ENCODE results near the gene RPL29.

Gene RPL29

DNA sequence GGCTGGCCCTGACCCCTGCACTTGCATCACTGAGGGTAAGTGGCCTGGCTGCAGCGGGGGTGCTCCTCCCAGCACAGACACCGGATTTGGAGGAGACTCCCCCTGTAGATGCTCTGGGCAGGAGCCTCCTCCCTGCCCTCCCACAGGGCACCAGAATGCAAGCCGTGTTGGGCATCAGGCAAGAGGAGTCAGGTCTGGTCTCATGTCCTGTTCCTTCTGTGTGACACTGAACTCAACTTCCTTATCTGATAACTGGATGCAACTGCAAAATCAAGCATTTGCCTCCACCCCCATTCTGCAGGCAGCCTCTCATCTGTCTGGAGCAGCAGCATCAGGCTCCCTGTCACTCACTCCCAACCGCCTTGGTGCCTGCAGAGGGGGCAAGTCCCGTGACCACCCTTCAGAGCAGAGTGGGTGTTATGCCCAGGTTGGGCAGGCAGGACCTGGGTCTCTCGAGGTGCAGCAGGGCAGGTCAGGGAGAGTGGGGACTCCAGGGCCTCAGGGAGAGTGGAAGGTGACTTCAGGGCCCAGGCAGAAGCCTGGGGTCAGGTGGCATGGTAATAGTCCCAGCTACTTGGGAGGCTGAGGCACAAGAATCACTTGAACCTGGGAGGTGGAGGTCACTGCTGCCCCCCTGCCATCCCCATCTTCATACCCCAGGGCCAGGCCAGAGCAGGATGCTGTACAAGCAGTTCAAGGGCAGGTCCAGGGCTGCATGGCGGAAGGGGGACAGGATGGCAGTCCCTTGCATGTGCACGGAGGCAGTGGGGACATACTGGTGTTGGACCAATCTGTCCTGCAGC is 10.5 kb upstream of the RPL29 start:
- Histone ChIP-seq H3K36me3 (no peaks in the 10 kb centered on the region), H3K27me3 (ENCODE audit: insufficient read depth, low read depth, severe bottlenecking) (peaks cover 2% of the 10 kb centered on the region), H3K27ac (peak overlapping the region; percentile 61), H3K4me3 (ENCODE audit: low read depth, low read length) (peak overlapping the region; percentile 27), H3K9me3 (ENCODE audit: severe bottlenecking) (no peaks in the 10 kb centered on the region)
- TF ChIP-seq, protein P1, sequence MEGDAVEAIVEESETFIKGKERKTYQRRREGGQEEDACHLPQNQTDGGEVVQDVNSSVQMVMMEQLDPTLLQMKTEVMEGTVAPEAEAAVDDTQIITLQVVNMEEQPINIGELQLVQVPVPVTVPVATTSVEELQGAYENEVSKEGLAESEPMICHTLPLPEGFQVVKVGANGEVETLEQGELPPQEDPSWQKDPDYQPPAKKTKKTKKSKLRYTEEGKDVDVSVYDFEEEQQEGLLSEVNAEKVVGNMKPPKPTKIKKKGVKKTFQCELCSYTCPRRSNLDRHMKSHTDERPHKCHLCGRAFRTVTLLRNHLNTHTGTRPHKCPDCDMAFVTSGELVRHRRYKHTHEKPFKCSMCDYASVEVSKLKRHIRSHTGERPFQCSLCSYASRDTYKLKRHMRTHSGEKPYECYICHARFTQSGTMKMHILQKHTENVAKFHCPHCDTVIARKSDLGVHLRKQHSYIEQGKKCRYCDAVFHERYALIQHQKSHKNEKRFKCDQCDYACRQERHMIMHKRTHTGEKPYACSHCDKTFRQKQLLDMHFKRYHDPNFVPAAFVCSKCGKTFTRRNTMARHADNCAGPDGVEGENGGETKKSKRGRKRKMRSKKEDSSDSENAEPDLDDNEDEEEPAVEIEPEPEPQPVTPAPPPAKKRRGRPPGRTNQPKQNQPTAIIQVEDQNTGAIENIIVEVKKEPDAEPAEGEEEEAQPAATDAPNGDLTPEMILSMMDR (IDR thresholded peaks at IDR 0.05; ENCODE audit: low read depth, low read length): no peak
- no peak for DNase-seq

DNA sequence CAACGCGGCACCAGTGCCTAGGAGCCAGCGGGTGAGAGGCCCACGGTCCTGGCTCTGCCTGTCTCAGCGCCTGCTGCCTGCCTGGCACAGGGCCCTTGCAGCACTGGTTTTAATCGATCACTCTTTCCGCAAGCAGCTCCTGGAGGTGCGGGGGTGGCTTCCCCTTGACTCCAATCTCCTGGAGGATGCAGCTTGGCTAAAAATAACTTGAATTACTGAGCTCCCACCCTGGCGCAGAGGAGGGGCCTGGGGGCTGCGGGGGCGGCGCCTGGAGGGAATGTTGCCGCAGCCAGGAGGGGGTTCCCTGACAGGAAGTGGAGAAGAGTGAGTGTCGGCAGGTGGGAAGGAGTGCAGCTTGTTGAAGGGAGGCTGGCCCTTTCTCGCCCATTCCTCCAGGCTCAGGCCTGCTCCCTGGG is 9.9 kb upstream of the RPL29 start:
- H3K27ac ChIP-seq: peak overlapping the region; percentile 61
- no peaks in the 10 kb centered on the region for H3K9me3 ChIP-seq (ENCODE audit: severe bottlenecking)
- TF ChIP-seq, protein P1 (IDR thresholded peaks at IDR 0.05; ENCODE audit: low read depth, low read length): no peak
- DNase-seq: peak; percentile 81
- H3K36me3 ChIP-seq: no peaks in the 10 kb centered on the region
- H3K27me3 ChIP-seq (ENCODE audit: insufficient read depth, low read depth, severe bottlenecking): peaks cover 2% of the 10 kb centered on the region
- H3K4me3 ChIP-seq (ENCODE audit: low read depth, low read length): peak overlapping the region; percentile 27

DNA sequence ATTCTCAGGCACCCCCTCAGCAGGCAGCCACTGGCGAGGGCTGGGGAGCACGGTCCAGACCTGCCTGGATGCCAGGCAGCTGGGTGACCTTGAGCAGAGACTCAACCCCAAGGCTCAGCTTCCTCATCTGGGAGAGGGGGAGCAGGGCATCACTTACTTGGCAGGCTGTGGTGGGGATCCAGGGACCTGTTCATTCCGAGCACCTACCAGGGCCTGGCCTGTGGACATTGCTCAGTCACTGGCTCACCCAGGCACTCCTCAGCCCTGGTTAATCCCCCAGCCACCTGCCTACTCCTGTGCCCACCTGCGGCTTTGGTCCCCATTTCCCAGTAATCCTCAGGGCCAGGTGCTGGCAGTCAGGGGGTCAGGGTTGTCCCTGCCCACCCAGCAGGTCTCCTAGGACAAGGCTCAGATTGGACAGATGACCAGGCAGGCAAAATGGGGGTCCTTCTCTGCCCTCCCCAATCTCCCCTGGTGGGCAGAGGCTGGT is 9.3 kb upstream of the RPL29 start:
- H3K36me3 ChIP-seq: no peaks in the 10 kb centered on the region
- H3K27ac ChIP-seq: peak overlapping the region; percentile 61
- peak overlapping the region; percentile 27 for H3K4me3 ChIP-seq (ENCODE audit: low read depth, low read length)
- H3K9me3 ChIP-seq (ENCODE audit: severe bottlenecking): no peaks in the 10 kb centered on the region
- peak; percentile 51 for DNase-seq
- peaks cover 2% of the 10 kb centered on the region for H3K27me3 ChIP-seq (ENCODE audit: insufficient read depth, low read depth, severe bottlenecking)
- TF ChIP-seq, protein P1 (IDR thresholded peaks at IDR 0.05; ENCODE audit: low read depth, low read length): no peak

DNA sequence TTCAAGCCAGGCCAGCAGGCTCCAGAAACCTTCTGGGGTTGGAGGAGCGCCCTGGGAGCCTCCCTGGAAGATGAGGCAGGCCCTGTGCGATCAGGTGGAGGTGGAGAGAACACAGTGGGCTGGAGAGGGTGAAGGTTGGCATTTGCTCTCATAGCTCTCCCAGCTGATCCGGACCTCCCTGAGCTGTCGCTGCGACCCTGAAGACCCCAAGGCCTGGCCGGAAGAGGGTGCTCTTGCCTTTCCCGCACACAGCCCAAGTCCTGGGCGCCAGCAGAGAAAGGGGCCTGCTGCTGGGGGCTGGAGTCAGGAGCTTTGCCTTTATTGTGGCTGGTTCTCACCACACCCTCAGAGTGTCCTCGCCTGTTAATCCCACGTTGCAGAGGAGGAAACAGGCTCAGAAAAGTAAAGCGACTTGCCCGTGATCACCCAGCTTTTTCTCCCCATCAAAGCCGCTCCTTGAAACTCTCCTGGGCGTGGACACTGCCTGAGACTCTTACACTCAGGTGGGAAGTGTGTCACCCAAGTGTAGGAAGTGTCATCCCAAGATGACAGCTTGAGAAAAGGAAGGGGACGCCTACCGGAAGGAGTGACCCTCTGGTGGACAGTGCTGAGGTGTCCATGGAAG is 8.6 kb upstream of the RPL29 start:
- peak; percentile 91 for DNase-seq
- Histone ChIP-seq H3K36me3 (no peaks in the 10 kb centered on the region), H3K9me3 (ENCODE audit: severe bottlenecking) (no peaks in the 10 kb centered on the region), H3K27ac (peak overlapping the region; percentile 61), H3K4me3 (ENCODE audit: low read depth, low read length) (no peak overlapping the region), H3K27me3 (ENCODE audit: insufficient read depth, low read depth, severe bottlenecking) (peaks cover 2% of the 10 kb centered on the region)
- TF ChIP-seq, protein P1 (IDR thresholded peaks at IDR 0.05; ENCODE audit: low read depth, low read length): peak; percentile 95

DNA sequence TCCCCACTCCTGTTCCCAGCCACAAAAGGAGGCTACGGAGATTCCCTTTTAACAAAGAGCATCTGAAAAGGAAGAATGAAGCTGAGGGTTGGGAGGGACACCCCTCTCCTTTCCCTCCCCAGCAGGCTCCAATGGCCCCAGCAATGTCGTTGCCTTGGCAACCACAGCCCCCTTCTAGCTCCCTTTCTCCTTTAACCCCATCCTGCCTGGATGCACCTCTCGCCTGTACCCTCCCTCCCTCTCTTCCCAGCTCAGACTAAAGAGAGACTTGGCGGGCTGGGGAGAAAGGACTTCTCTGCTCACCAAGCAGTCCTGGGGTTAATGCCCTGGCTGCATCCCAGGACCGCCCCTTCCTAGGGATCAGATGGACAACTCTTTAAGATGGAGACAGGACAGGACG is 7.1 kb upstream of the RPL29 start:
- H3K36me3 ChIP-seq: no peaks in the 10 kb centered on the region
- H3K27ac ChIP-seq: no peak overlapping the region
- no peaks in the 10 kb centered on the region for H3K9me3 ChIP-seq (ENCODE audit: severe bottlenecking)
- TF ChIP-seq, protein P1 (IDR thresholded peaks at IDR 0.05; ENCODE audit: low read depth, low read length): no peak
- H3K4me3 ChIP-seq (ENCODE audit: low read depth, low read length): no peak overlapping the region
- peaks cover 2% of the 10 kb centered on the region for H3K27me3 ChIP-seq (ENCODE audit: insufficient read depth, low read depth, severe bottlenecking)
- no peak for DNase-seq

Measured in WERI-Rb-1 (cell line).